A673 (cell line): ENCODE data around the gene YTHDC2. TPM values are rescaled to one million over a fixed set of nuclear protein-coding genes. Genes with fewer than 3 reads are reported as not detected.

Experiments used
- BruUV-seq: library from RNA; stranded (reverse); fragments of 400-500 nt; replicated peaks from 2 replicates; lab custom pipeline; 2021; lab: Mats Ljungman, UMichigan
- CTCF ChIA-PET: fragments of 300-600 bp; sonication (Branson Sonifier 250); formaldehyde crosslinking; loops from one replicate; lab custom pipeline; 2022; ENCODE audit warnings: antibody characterized with exemption; lab: Charles Lee
- POLR2A ChIA-PET: fragments of 300-600 bp; sonication (Branson Sonifier 250); formaldehyde crosslinking; loops from one replicate; lab custom pipeline; 2022; ENCODE audit warnings: antibody characterized with exemption; ENCODE audit not compliant: low non-redundant PET; lab: Charles Lee
- DNase-seq: peaks from one replicate; pipeline ENCODE4 v3.0.0-alpha.2; 2015; ENCODE audit warnings: low spot score
- H3K27ac ChIP-seq: fragments of 200-600 bp; sonication (generic); 2 replicates; pipeline ENCODE4 v1.5.1; 2016; ENCODE audit warnings: mixed run types, low read depth, mild to moderate bottlenecking, mixed read lengths, antibody characterized with exemption, low read length; ENCODE audit not compliant: poor library complexity, severe bottlenecking
- H3K27me3 ChIP-seq: fragments of 200-600 bp; sonication (generic); replicated peaks from 2 replicates; pipeline ENCODE4 v1.6.1; 2017; ENCODE audit warnings: mixed run types, low read depth, mild to moderate bottlenecking, mixed read lengths, antibody characterized with exemption, low read length; ENCODE audit not compliant: insufficient read depth, poor library complexity
- H3K36me3 ChIP-seq: fragments of 200-600 bp; sonication (generic); 2 replicates; pipeline ENCODE4 v1.6.1; 2016; ENCODE audit warnings: mixed run types, mild to moderate bottlenecking, mixed read lengths, antibody characterized with exemption, low read length; ENCODE audit not compliant: insufficient read depth, poor library complexity, severe bottlenecking
- H3K4me1 ChIP-seq: fragments of 200-600 bp; sonication (generic); 2 replicates; pipeline ENCODE4 v1.6.1; 2017; ENCODE audit warnings: mixed run types, mild to moderate bottlenecking, mixed read lengths, antibody characterized with exemption, low read length; ENCODE audit not compliant: insufficient read depth, poor library complexity, severe bottlenecking
- H3K4me3 ChIP-seq: fragments of 200-600 bp; sonication (generic); 2 replicates; pipeline ENCODE4 v1.5.1; 2016; ENCODE audit warnings: low read depth, mixed run types, mild to moderate bottlenecking, mixed read lengths, low read length; ENCODE audit not compliant: poor library complexity, severe bottlenecking
- H3K9me3 ChIP-seq: fragments of 200-600 bp; sonication (generic); 2 replicates; pipeline ENCODE4 v1.6.1; 2016; ENCODE audit warnings: mixed run types, low read depth, mild to moderate bottlenecking, mixed read lengths, antibody characterized with exemption, low read length; ENCODE audit not compliant: poor library complexity, severe bottlenecking
- EZH2 ChIP-seq: fragments of 200-600 bp; sonication (generic); IDR thresholded peaks from 2 replicates; pipeline ENCODE4 v1.6.1; 2017; ENCODE audit warnings: borderline replicate concordance, low read depth, mild to moderate bottlenecking, mixed read lengths, antibody characterized with exemption, low read length; ENCODE audit not compliant: poor library complexity, severe bottlenecking
- intact Hi-C: fragments of 100-400 bp; cut with micrococcal nuclease; formaldehyde crosslinking; loops from one replicate; pipeline ENCODE4 v1.10.0; 2022; ENCODE audit not compliant: unreplicated experiment
- total RNA-seq: library from RNA; stranded (reverse); gene quantifications from 2 replicates; pipeline ENCODE4 v1.2.3, GENCODE V29; 2021
- TF ChIP-seq, protein P1 (sequence below): fragments of 300-800, 200-600 bp; sonication (generic); conservative IDR thresholded peaks from 2 replicates; pipeline ENCODE4 v1.5.1; 2017; ENCODE audit warnings: low read depth, mild to moderate bottlenecking, antibody characterized with exemption, low read length, moderate library complexity, mixed read lengths

Gene YTHDC2
- total RNA-seq, 1 experiment from 2014 or later = 24.3 TPM

DNA sequence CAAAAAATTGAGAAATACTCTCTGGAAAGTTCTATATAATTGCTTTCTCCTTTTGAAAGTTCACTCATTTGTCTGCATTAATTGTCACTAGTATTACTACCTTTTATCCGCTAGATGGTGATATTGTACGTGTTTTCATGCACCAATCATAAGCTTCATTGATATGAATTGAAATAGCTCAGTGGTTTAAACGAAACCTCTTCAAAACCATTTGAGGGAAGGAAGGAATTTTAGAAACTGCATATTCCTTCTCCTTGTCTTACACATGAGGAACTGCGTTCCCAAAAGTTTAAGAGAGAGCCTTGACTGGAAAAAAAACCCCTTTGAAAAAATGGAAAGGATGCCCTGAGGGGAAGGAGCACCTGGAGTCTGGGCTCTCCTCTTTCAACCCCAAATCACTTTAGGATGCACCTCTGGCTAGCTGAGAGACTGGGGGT lies 98.6 kb downstream of the YTHDC2 start:
- DNase-seq = peak; percentile 52
- POLR2A ChIA-PET = interaction anchor here (0.5 kb wide), 2 partner anchors 84 to 622 kb away, joined by 3 to 7 read pairs; no protein-coding TSS in a partner anchor
- intact Hi-C loops = loop anchor here (1.0 to 10.0 kb wide), 3 partner anchors 52 to 1463 kb away; no protein-coding TSS in a partner anchor
- BruUV-seq = no TSS peak
- no peaks in the 10 kb centered on the region for H3K4me1 ChIP-seq
- H3K27me3 ChIP-seq = no peaks in the 10 kb centered on the region
- no peak overlapping the region for H3K27ac ChIP-seq
- TF ChIP-seq EZH2 = no peak
- TF ChIP-seq, protein P1, sequence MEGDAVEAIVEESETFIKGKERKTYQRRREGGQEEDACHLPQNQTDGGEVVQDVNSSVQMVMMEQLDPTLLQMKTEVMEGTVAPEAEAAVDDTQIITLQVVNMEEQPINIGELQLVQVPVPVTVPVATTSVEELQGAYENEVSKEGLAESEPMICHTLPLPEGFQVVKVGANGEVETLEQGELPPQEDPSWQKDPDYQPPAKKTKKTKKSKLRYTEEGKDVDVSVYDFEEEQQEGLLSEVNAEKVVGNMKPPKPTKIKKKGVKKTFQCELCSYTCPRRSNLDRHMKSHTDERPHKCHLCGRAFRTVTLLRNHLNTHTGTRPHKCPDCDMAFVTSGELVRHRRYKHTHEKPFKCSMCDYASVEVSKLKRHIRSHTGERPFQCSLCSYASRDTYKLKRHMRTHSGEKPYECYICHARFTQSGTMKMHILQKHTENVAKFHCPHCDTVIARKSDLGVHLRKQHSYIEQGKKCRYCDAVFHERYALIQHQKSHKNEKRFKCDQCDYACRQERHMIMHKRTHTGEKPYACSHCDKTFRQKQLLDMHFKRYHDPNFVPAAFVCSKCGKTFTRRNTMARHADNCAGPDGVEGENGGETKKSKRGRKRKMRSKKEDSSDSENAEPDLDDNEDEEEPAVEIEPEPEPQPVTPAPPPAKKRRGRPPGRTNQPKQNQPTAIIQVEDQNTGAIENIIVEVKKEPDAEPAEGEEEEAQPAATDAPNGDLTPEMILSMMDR = peak; percentile 72
- no peaks in the 10 kb centered on the region for H3K9me3 ChIP-seq
- H3K4me3 ChIP-seq = no peak overlapping the region
- CTCF ChIA-PET = interaction anchor here (0.5 to 2.1 kb wide), 12 partner anchors 50 to 1963 kb away, joined by 3 to 24 read pairs (median 3); no protein-coding TSS in a partner anchor
- no peaks in the 10 kb centered on the region for H3K36me3 ChIP-seq

GRCh38 chr5:113614191-113614590 lies 100.7 kb downstream of the YTHDC2 start:
- no peak overlapping the region for H3K4me3 ChIP-seq
- POLR2A ChIA-PET = no interaction called here
- DNase-seq = no peak
- H3K9me3 ChIP-seq = no peaks in the 10 kb centered on the region
- CTCF ChIA-PET = no interaction called here
- no peaks in the 10 kb centered on the region for H3K4me1 ChIP-seq
- intact Hi-C loops = loop anchor here (10.0 kb wide), 1 partner anchor 1461 kb away; no protein-coding TSS in a partner anchor
- BruUV-seq = no TSS peak
- TF ChIP-seq, protein P1 = no peak
- TF ChIP-seq EZH2 = no peak
- no peak overlapping the region for H3K27ac ChIP-seq
- no peaks in the 10 kb centered on the region for H3K27me3 ChIP-seq
- no peaks in the 10 kb centered on the region for H3K36me3 ChIP-seq

GRCh38 chr5:113615708-113616107 lies 102.2 kb downstream of the YTHDC2 start:
- Histone ChIP-seq H3K4me3 (no peak overlapping the region), H3K27ac (no peak overlapping the region), H3K4me1 (no peaks in the 10 kb centered on the region), H3K36me3 (no peaks in the 10 kb centered on the region), H3K9me3 (no peaks in the 10 kb centered on the region), H3K27me3 (no peaks in the 10 kb centered on the region)
- POLR2A ChIA-PET = no interaction called here
- intact Hi-C loops = loop anchor here (10.0 kb wide), 1 partner anchor 1459 kb away; no protein-coding TSS in a partner anchor
- BruUV-seq = no TSS peak
- DNase-seq = no peak
- TF ChIP-seq, protein P1 = no peak
- no peak for TF ChIP-seq EZH2
- CTCF ChIA-PET = no interaction called here
